ENCODE measurements around the gene DHRS13.

GRCh38 chr17:28895794-28896447 is 7.0 kb downstream of the DHRS13 start:
- no peak for TF ChIP-seq EZH2 (IDR thresholded peaks at IDR 0.05; ENCODE audit: borderline replicate concordance, insufficient read depth, low read depth, low read length, poor library complexity, severe bottlenecking)
- no peak for TF ChIP-seq CTCF (IDR thresholded peaks at IDR 0.05)
